HCT116 (cell line): Measurements from ENCODE around the gene EFCAB8. TPM values are rescaled to one million over a fixed set of nuclear protein-coding genes. Genes with fewer than 3 reads are reported as not detected.

ENCODE experiments used
- ATAC-seq: fragments of 200-7000 bp; cut with Tn5 transposase; 2 replicates; pipeline ENCODE4 v1.9.1; 2020; ENCODE audit warnings: mild to moderate bottlenecking, moderate library complexity
- BruUV-seq: library from RNA; stranded (reverse); fragments of 400-500 nt; replicated peaks from 2 replicates; lab custom pipeline; 2021; lab: Mats Ljungman, UMichigan
- CTCF ChIA-PET: fragments of 300-600 bp; sonication (Branson Sonifier 250); formaldehyde crosslinking; loops from one replicate; lab custom pipeline; 2021; ENCODE audit warnings: antibody characterized with exemption; lab: Charles Lee
- POLR2A ChIA-PET: fragments of 300-600, 350-600 bp; sonication (Branson Sonifier 250); formaldehyde crosslinking; loops from one replicate; lab custom pipeline; 2021; ENCODE audit warnings: antibody characterized with exemption; lab: Charles Lee
- RAD21 ChIA-PET, 2 experiments: fragments of 300-600 bp; sonication (Branson Sonifier 250); formaldehyde crosslinking; loops; one replicate each; lab custom pipeline; 2023; ENCODE audit warnings: low total read pairs in 2 of 2; ENCODE audit not compliant: uncharacterized antibody in 2 of 2, unreplicated experiment in 2 of 2, low non-redundant PET in 1 of 2; lab: Charles Lee
- DNase-seq: peaks from one replicate; pipeline ENCODE4 v3.0.0-alpha.2; 2010; ENCODE audit warnings: low read depth, low spot score
- H2AFZ ChIP-seq: fragments of 200-600 bp; shearing (Covaris generic), sonication (generic); 2 replicates; pipeline ENCODE4 v1.6.1; 2017; ENCODE audit warnings: low read depth, mixed run types, mixed read lengths, antibody characterized with exemption, low read length; ENCODE audit not compliant: poor library complexity, severe bottlenecking
- H3K27ac ChIP-seq: 2 replicates; pipeline ENCODE4 v1.5.1; 2012; ENCODE audit warnings: low read depth, low read length
- H3K27me3 ChIP-seq: fragments of 200-600 bp; sonication (generic); 2 replicates; pipeline ENCODE4 v1.6.1; 2016; ENCODE audit warnings: mixed run types, low read length, mixed read lengths; ENCODE audit not compliant: insufficient read depth
- H3K36me3 ChIP-seq, 2 experiments: fragments of 200-500 bp in 1 of 2; fragments of 200-600 bp in 1 of 2; sonication (Bioruptor generic) in 1 of 2; sonication (generic) in 1 of 2; 2 replicates each; pipeline versions ENCODE4 v1.5.1 to v1.6.1; 2014 to 2016; ENCODE audit warnings: low read length in 2 of 2, inconsistent platforms in 1 of 2, mixed read lengths in 1 of 2, mixed run types in 1 of 2; ENCODE audit not compliant: insufficient read depth in 2 of 2, control insufficient read depth in 1 of 2
- H3K4me1 ChIP-seq, 2 experiments: fragments of 200-600 bp in 1 of 2; sonication (generic) in 1 of 2; 2 replicates each; pipeline versions ENCODE4 v1.5.1 to v1.6.1; 2012 to 2017; ENCODE audit warnings: low read length in 2 of 2, inconsistent platforms in 1 of 2, mild to moderate bottlenecking in 1 of 2, mixed read lengths in 1 of 2, mixed run types in 1 of 2, moderate library complexity in 1 of 2; ENCODE audit not compliant: insufficient read depth in 2 of 2, control insufficient read depth in 1 of 2
- H3K4me2 ChIP-seq: fragments of 200-600 bp; sonication (generic); 2 replicates; pipeline ENCODE4 v1.6.1; 2017; ENCODE audit warnings: mixed run types, low read length, mixed read lengths
- H3K4me3 ChIP-seq, 2 experiments: fragments of 200-600 bp in 1 of 2; sonication (generic) in 1 of 2; replicated peaks in 1 of 2; 2 replicates each; pipeline ENCODE4 v1.5.1; 2011 to 2016; ENCODE audit warnings: low read length in 2 of 2, control low read depth in 1 of 2, low read depth in 1 of 2, mild to moderate bottlenecking in 1 of 2, mixed read lengths in 1 of 2, mixed run types in 1 of 2
- H3K79me2 ChIP-seq: fragments of 200-600 bp; sonication (generic); 2 replicates; pipeline ENCODE4 v1.6.1; 2017; ENCODE audit warnings: mild to moderate bottlenecking, mixed run types, low read length, moderate library complexity, mixed read lengths; ENCODE audit not compliant: insufficient read depth
- H3K9ac ChIP-seq: fragments of 200-600 bp; sonication (generic); 2 replicates; pipeline ENCODE4 v1.6.1; 2016; ENCODE audit warnings: low read length, mixed read lengths
- H3K9me2 ChIP-seq: fragments of 200-600 bp; sonication (generic), shearing (Covaris generic); 2 replicates; pipeline ENCODE4 v1.6.1; 2017; ENCODE audit warnings: mixed run types, mild to moderate bottlenecking, moderate library complexity; ENCODE audit not compliant: insufficient read depth
- H3K9me3 ChIP-seq, 2 experiments: fragments of 200-500 bp in 1 of 2; fragments of 200-600 bp in 1 of 2; sonication (Bioruptor generic) in 1 of 2; sonication (generic) in 1 of 2; 2 replicates each; pipeline ENCODE4 v1.6.1; 2014 to 2017; ENCODE audit warnings: low read length in 2 of 2, mixed read lengths in 2 of 2, inconsistent platforms in 1 of 2, low read depth in 1 of 2, mild to moderate bottlenecking in 1 of 2, mixed run types in 1 of 2, moderate library complexity in 1 of 2; ENCODE audit not compliant: control insufficient read depth in 1 of 2, insufficient read depth in 1 of 2
- H4K20me1 ChIP-seq: fragments of 200-600 bp; sonication (generic), shearing (Covaris generic); 2 replicates; pipeline ENCODE4 v1.6.1; 2017; ENCODE audit warnings: mixed run types, mild to moderate bottlenecking, moderate library complexity; ENCODE audit not compliant: insufficient read depth
- ATF3 ChIP-seq: IDR thresholded peaks from 2 replicates; pipeline ENCODE4 v1.6.1; 2012
- CTCF ChIP-seq, 3 experiments: fragments of 200-600 bp in 1 of 3; sonication (generic) in 1 of 3; IDR thresholded peaks in 2 of 3; conservative IDR thresholded peaks in 1 of 3; 2 replicates each; pipeline ENCODE4 v1.5.1; 2012 to 2017; ENCODE audit warnings: low read depth in 2 of 3, low read length in 2 of 3, antibody characterized with exemption in 1 of 3, borderline replicate concordance in 1 of 3, control low read depth in 1 of 3, mild to moderate bottlenecking in 1 of 3, mixed read lengths in 1 of 3, mixed run types in 1 of 3, moderate library complexity in 1 of 3; ENCODE audit not compliant: insufficient read depth in 1 of 3
- ELF1 ChIP-seq: IDR thresholded peaks from 2 replicates; pipeline ENCODE4 v1.6.1; 2012; ENCODE audit warnings: low read depth, borderline replicate concordance
- EZH2 ChIP-seq: fragments of 200-600 bp; sonication (generic); IDR thresholded peaks from 2 replicates; pipeline ENCODE4 v1.6.1; 2017; ENCODE audit warnings: antibody characterized with exemption, mixed run types
- EZH2phosphoT487 ChIP-seq: fragments of 200-600 bp; IDR thresholded peaks from 2 replicates; pipeline ENCODE4 v1.6.1; 2018; ENCODE audit warnings: antibody characterized with exemption, borderline replicate concordance
- FOSL1 ChIP-seq: IDR thresholded peaks from 2 replicates; pipeline ENCODE4 v1.6.1; 2012; ENCODE audit warnings: low read depth
- POLR2A ChIP-seq: IDR thresholded peaks from 2 replicates; pipeline ENCODE4 v1.7.0; 2011; ENCODE audit warnings: borderline replicate concordance; ENCODE audit not compliant: insufficient read depth, insufficient read length; ENCODE audit errors: extremely low read depth
- POLR2AphosphoS5 ChIP-seq: IDR thresholded peaks from 2 replicates; pipeline ENCODE4 v1.6.1; 2011; ENCODE audit warnings: mild to moderate bottlenecking, low read depth, low read length, moderate library complexity
- RAD21 ChIP-seq: IDR thresholded peaks from 2 replicates; pipeline ENCODE4 v1.6.1; 2012; ENCODE audit warnings: low read depth, mild to moderate bottlenecking
- SIN3A ChIP-seq: IDR thresholded peaks from 2 replicates; pipeline ENCODE4 v1.6.1; 2012; ENCODE audit warnings: low read depth
- SP1 ChIP-seq: IDR thresholded peaks from 2 replicates; pipeline ENCODE4 v1.6.1; 2012; ENCODE audit warnings: low read depth
- TCF7L2 ChIP-seq: IDR thresholded peaks from 2 replicates; pipeline ENCODE4 v1.7.0; 2011; ENCODE audit warnings: borderline replicate concordance, inconsistent platforms; ENCODE audit not compliant: insufficient read depth, insufficient read length; ENCODE audit errors: extremely low read depth
- YY1 ChIP-seq: IDR thresholded peaks from 2 replicates; pipeline ENCODE4 v1.6.1; 2011; ENCODE audit warnings: low read length, low read depth, moderate library complexity, mild to moderate bottlenecking; ENCODE audit not compliant: insufficient replicate concordance; ENCODE audit errors: extremely low read depth
- ZBTB33 ChIP-seq: IDR thresholded peaks from 2 replicates; pipeline ENCODE4 v1.6.1; 2011; ENCODE audit warnings: mild to moderate bottlenecking, low read length, moderate library complexity; ENCODE audit not compliant: insufficient replicate concordance; ENCODE audit errors: extremely low read depth
- ZFX ChIP-seq: fragments of 450-650 bp; IDR thresholded peaks from 2 replicates; pipeline ENCODE4 v1.6.1; 2017
- intact Hi-C: fragments of 100-400 bp; cut with micrococcal nuclease; formaldehyde crosslinking; loops from 2 replicates; pipeline ENCODE4 v1.10.0; 2022
- total RNA-seq: library from RNA; stranded (reverse); gene quantifications from one replicate; pipeline ENCODE4 v1.2.1, GENCODE V29; 2021; ENCODE audit not compliant: unreplicated experiment

The EFCAB8 gene
- total RNA-seq, 1 experiment from 2014 or later = 0.42 TPM

GRCh38 chr20:32990426-32990825 lies 131.7 kb downstream of the EFCAB8 start:
- ChIA-PET CTCF (no interaction called here), POLR2A (no interaction called here)
- BruUV-seq = no TSS peak

GRCh38 chr20:32991383-32991782 lies 132.7 kb downstream of the EFCAB8 start:
- no TSS peak for BruUV-seq
- Histone ChIP-seq H3K27ac (no peak overlapping the region), H4K20me1 (no peaks in the 10 kb centered on the region), H3K4me1 (peaks cover 0 to 5% of the 10 kb centered on the region in 2 experiments; a peak in 1 of 4 replicates), H3K9me3 (peaks cover 0 to 3% of the 10 kb centered on the region in 2 experiments; a peak in 1 of 4 replicates), H3K9me2 (no peaks in the 10 kb centered on the region)
- POLR2A ChIA-PET = no interaction called here
- CTCF ChIA-PET = no interaction called here
- ATAC-seq = no peak
- TF ChIP-seq TCF7L2 (no peak), YY1 (no peak), EZH2 (no peak), SP1 (no peak), ZBTB33 (no peak), ZFX (no peak), ATF3 (no peak), ELF1 (no peak), POLR2AphosphoS5 (no peak), RAD21 (no peak), FOSL1 (no peak), CTCF (IDR thresholded peaks at IDR 0.05 in 2 of 3, conservative IDR thresholded peaks at IDR 0.05 in 1 of 3; ENCODE audit: borderline replicate concordance in 1 of 3, insufficient read depth in 1 of 3, low read depth in 2 of 3, low read length in 2 of 3) (no peak), POLR2A (no peak)
- TF ChIP-seq, all 23 proteins: peak for 0
- H3K79me2 ChIP-seq = no peaks in the 10 kb centered on the region
- no peaks in the 10 kb centered on the region for H3K36me3 ChIP-seq
- H3K9ac ChIP-seq = no peak overlapping the region
- intact Hi-C loops = no loop called here
- H3K4me3 ChIP-seq = no peak overlapping the region
- H3K4me2 ChIP-seq = no peak overlapping the region
- RAD21 ChIA-PET = no interaction called here
- no peak overlapping the region for H2AFZ ChIP-seq
- no peak for DNase-seq
- no peaks in the 10 kb centered on the region for H3K27me3 ChIP-seq

More at GRCh38 chr20:32990426-32990825, 131.7 kb downstream of the EFCAB8 start:
- RAD21 ChIA-PET = no interaction called here
- intact Hi-C loops = no loop called here
- Histone ChIP-seq H3K9me3 (peaks cover 0 to 3% of the 10 kb centered on the region in 2 experiments; a peak in 1 of 4 replicates), H3K9me2 (no peaks in the 10 kb centered on the region), H2AFZ (no peak overlapping the region), H3K4me3 (no peak overlapping the region), H3K27ac (no peak overlapping the region)
- TF ChIP-seq EZH2phosphoT487 (no peak), SIN3A (no peak)
- TF ChIP-seq, all 23 proteins: peak for 0
- no peaks in the 10 kb centered on the region for H3K27me3 ChIP-seq
- H3K9ac ChIP-seq = no peak overlapping the region
- no peak for DNase-seq
- ATAC-seq = no peak
- H3K4me2 ChIP-seq = no peak overlapping the region
- no peaks in the 10 kb centered on the region for H3K79me2 ChIP-seq
- H3K4me1 ChIP-seq = peaks cover 0 to 5% of the 10 kb centered on the region in 2 experiments; a peak in 1 of 4 replicates
- no peaks in the 10 kb centered on the region for H4K20me1 ChIP-seq
- no peaks in the 10 kb centered on the region for H3K36me3 ChIP-seq
